Measurements from ENCODE around the gene TGFBR3L.
"Not testable (repeated sequence)": the region's sequence is repeated elsewhere in the genome, so short reads cannot be mapped to it uniquely, and the experiment has no call there.

The TGFBR3L gene

DNA sequence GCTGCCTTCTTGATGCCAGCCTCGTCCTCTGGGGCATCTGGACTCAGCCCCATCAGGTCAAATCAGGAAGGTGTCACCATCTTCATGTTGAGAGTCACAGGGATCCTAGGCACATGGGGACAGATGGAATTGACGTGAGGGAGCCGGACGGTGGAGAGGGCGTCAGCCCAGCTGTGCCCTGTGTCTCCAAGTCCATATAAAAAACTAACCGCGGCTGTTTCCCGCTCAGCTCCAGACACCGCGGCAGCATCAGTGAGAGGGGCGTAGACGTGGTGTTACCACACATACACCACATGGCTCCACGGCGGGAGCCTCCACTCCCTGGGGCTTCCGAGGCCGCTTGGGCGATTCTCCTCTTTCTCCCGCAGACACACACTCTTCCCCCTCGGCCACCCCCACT, 34.8 kb upstream of the TGFBR3L start:
- no peak for DNase-seq (ENCODE audit: low spot score)

GRCh38 chr19:7881910-7882309, 32.7 kb upstream of the TGFBR3L start:
- DNase-seq (ENCODE audit: low spot score), result no peak

DNA sequence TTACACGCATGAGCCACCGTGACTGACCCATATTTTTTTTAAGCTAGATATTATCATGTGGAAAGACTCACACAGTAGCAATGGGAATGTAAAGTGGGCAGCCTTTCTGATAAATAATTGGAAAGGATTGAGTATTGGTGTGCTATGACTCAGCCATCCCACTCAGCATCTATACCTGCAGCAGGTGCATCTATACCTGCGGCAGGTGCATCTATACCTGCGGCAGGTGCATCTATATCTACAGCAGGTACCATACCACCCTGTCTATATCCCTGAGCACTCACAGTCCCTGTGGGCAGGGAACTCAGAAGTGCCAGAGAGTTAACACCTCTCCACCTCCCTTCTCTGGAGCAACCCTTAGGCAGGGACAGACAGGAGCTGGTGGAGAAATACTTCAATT, 31.5 kb upstream of the TGFBR3L start:
- DNase-seq (ENCODE audit: low spot score), result no peak

GRCh38 chr19:7883796-7884570, 30.6 kb upstream of the TGFBR3L start:
- no peak for DNase-seq (ENCODE audit: low spot score)

DNA sequence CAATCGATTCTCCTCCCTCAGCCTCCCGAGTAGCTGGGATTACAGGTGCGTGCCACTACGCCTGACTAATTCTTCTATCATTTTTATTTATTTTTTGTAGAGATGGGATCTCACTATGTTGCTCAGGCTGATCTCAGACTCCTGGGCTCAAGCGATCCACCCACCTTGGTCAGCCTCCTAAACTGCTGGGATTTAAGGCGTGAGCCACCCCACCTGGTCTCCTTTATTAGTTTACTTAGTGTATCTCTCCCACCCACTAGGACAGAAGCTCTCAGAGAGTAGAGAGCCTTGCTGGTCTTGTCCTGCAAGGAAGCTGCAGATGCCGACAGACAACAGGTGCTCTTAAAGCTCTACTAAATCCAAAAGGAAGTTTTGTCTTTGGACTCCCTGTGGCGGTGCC, 28.8 kb upstream of the TGFBR3L start:
- no peak for DNase-seq (ENCODE audit: low spot score)

DNA sequence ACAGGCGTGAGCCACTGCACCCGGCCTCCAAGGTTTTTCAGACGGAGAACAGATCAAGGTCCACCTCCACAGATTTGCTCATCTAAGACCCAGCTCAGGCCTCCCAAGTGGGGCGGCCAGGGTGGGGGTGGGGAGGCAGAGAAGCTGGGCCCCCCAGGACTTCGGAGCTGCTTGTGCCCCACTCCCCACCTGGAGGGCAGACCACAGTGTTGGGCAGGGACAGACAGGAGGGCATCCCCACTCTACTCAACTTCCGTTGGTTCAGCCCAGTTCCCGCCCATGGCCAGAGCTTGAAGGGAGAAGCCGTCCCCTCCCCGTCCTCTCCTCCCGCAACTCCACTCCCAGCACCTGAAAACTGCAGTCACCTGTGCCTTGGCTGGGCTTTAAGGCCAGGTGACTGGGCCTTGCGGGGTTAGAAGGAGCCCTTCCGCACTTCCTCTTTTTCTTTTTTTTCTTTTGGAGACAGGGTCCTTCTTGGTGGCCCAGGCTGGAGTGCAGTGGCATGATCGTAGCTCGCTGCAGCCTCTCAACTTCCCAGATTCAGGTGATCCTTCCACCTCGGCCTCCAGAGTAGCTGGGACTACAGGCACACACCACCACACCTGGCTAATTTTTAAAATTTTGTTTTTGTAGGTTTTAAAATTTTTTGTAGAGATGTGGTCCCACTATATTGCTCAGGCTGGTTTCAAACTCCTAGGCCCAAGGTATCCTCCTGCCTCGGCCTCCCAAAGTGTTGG, 27.1 kb upstream of the TGFBR3L start:
- DNase-seq (ENCODE audit: low spot score), result no peak

GRCh38 chr19:7888145-7888825, 26.3 kb upstream of the TGFBR3L start, which contains the start of gene LRRC8E:
LRRC8E (plus strand) TSS chr19:7888510; CDS start chr19:7895604, 7,094 bp downstream.
- no peak for DNase-seq (ENCODE audit: low spot score)

DNA sequence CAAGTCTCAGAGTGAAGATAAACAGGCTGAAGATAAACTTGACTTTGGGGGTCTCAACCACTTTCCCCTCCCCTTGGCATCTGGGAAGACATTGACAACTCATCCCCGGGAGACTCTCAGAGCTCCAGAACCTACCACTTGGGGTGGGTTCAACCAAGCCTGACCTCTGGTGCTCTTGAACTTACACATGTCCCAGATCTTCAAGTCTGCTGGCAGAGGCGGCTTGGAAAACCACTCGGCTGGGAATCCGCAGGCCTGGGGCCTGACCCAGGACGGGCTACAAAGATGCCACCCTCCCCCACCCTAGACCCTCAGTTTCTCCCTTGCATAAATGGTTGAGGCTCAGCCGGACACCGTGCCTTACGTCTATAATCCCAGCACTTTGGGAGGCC, 25.8 kb upstream of the TGFBR3L start:
- DNase-seq (ENCODE audit: low spot score), result no peak

- DNase-seq (ENCODE audit: low spot score), result not testable (repeated sequence)
Measured at GRCh38 chr19:7893362-7894101, 21.1 kb upstream of the TGFBR3L start.

- DNase-seq (ENCODE audit: low spot score), result no peak
Measured at GRCh38 chr19:7894612-7895309, 19.9 kb upstream of the TGFBR3L start.

GRCh38 chr19:7895565-7895964, 19.1 kb upstream of the TGFBR3L start:
- DNase-seq (ENCODE audit: low spot score), result no peak

GRCh38 chr19:7897292-7897691, 17.3 kb upstream of the TGFBR3L start:
- DNase-seq (ENCODE audit: low spot score), result no peak

DNA sequence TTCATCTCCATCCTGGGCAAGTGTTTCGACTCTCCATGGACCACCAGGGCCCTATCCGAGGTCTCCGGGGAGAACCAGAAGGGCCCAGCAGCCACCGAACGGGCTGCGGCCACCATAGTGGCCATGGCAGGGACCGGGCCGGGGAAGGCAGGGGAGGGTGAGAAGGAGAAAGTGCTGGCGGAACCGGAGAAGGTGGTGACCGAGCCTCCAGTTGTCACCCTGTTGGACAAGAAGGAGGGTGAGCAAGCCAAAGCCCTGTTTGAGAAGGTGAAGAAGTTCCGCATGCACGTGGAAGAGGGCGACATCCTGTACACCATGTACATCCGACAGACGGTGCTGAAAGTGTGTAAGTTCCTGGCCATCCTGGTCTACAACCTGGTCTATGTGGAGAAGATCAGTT, 15.7 kb upstream of the TGFBR3L start:
- DNase-seq (ENCODE audit: low spot score), result no peak

GRCh38 chr19:7899751-7900378, 14.8 kb upstream of the TGFBR3L start:
- DNase-seq (ENCODE audit: low spot score), result no peak

- no peak for DNase-seq (ENCODE audit: low spot score)
Measured at GRCh38 chr19:7900401-7900870, 14.2 kb upstream of the TGFBR3L start.

DNA sequence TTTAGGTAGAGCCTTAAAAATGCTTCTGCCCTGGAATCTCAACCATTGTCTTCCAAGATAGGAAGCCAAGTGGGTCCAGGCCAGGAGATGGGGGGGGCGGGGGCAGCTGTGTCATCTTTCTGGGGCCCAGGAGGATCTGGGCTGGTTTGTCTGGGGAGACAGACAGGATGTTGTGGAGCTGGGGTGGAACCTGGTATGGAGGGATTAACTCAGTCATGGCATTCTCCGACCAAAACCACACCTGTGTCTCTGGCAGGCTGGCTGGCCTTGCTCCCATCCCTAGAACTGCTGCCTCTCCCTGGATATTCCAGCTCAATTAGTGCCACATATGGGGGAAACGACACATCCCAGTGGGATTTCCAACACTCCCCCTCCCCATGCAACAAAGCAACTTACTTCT, 13.7 kb upstream of the TGFBR3L start:
- DNase-seq (ENCODE audit: low spot score), result no peak

GRCh38 chr19:7901337-7901736, 13.3 kb upstream of the TGFBR3L start:
- DNase-seq (ENCODE audit: low spot score), result no peak

DNA sequence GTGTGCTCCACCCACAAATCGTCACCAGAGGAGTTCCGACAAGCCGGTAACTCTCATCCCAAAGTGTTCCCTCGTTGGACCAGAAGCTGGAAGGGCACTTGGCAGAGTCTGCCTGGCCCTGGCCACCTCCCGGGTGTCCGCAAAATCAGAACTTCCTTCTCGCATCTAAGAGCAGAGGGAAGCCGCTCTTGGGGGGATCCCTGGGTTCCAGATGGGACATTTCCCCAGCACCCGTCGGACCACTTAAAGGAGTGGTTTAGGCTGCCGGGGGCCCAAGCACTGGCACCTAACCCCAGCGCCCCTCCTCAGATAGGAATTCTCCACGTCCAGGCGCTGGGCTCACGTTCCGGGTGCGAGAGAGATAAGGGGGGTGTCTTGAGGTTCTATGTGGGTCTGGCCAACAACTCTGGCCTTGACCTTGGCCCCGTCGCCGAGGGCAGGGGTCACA, 11.8 kb upstream of the TGFBR3L start:
- no peak for DNase-seq (ENCODE audit: low spot score)

GRCh38 chr19:7903244-7904073, 11.2 kb upstream of the TGFBR3L start, which contains the start of gene MAP2K7:
MAP2K7 (plus strand) TSS chr19:7903877; CDS start chr19:7903945, 68 bp downstream.
- peak; percentile 100 for DNase-seq (ENCODE audit: low spot score)

Measured in CD4-positive, alpha-beta T cell treated with Interleukin-6 at 100 ng/mL for 8 hours (primary cell).